H9 (cell line): Measurements from ENCODE around the gene YEATS4. TPM values are rescaled to one million over a fixed set of nuclear protein-coding genes. Genes with fewer than 3 reads are reported as not detected.

Experiments
- DNase-seq: peaks from one replicate; pipeline ENCODE4 v3.0.0-alpha.2; 2017
- H2AFZ ChIP-seq: one replicate; pipeline ENCODE4 v1.6.1; 2013; ENCODE audit warnings: mild to moderate bottlenecking, low read length, control low read depth, moderate library complexity
- H2AK5ac ChIP-seq: 2 replicates; pipeline ENCODE4 v1.6.1; 2013; ENCODE audit warnings: low read length, control low read depth, mixed read lengths; ENCODE audit not compliant: insufficient read length
- H2BK120ac ChIP-seq: one replicate; pipeline ENCODE4 v1.6.1; 2013; ENCODE audit warnings: low read depth, mild to moderate bottlenecking, low read length, control low read depth, inconsistent platforms; ENCODE audit not compliant: poor library complexity, severe bottlenecking
- H2BK12ac ChIP-seq: 2 replicates; pipeline ENCODE4 v1.6.1; 2013; ENCODE audit warnings: low read length, control low read depth, mixed read lengths, low read depth; ENCODE audit not compliant: insufficient read length
- H2BK15ac ChIP-seq: 2 replicates; pipeline ENCODE4 v1.6.1; 2013; ENCODE audit warnings: low read depth, low read length, control low read depth
- H2BK20ac ChIP-seq: one replicate; pipeline ENCODE4 v1.6.1; 2013; ENCODE audit warnings: low read depth, mild to moderate bottlenecking, low read length, control low read depth, inconsistent platforms; ENCODE audit not compliant: poor library complexity, severe bottlenecking
- H2BK5ac ChIP-seq: 2 replicates; pipeline ENCODE4 v1.6.1; 2013; ENCODE audit warnings: low read length, control low read depth, mixed read lengths; ENCODE audit not compliant: insufficient read length
- H3K14ac ChIP-seq: 2 replicates; pipeline ENCODE4 v1.6.1; 2013; ENCODE audit warnings: low read length, control low read depth; ENCODE audit not compliant: insufficient read depth
- H3K18ac ChIP-seq: 2 replicates; pipeline ENCODE4 v1.6.1; 2013; ENCODE audit warnings: low read depth, mild to moderate bottlenecking, mixed read lengths, low read length, control low read depth; ENCODE audit not compliant: insufficient read length
- H3K23ac ChIP-seq: 2 replicates; pipeline ENCODE4 v1.6.1; 2013; ENCODE audit warnings: low read length, control low read depth, mixed read lengths, low read depth; ENCODE audit not compliant: insufficient read length
- H3K23me2 ChIP-seq: 2 replicates; pipeline ENCODE4 v1.6.1; 2013; ENCODE audit warnings: low read depth, mild to moderate bottlenecking, mixed read lengths, low read length, control low read depth; ENCODE audit not compliant: insufficient read length, poor library complexity, severe bottlenecking
- H3K27ac ChIP-seq: 2 replicates; pipeline ENCODE4 v1.5.1; 2013; ENCODE audit warnings: low read length, control low read depth, mixed read lengths, low read depth; ENCODE audit not compliant: insufficient read length
- H3K27me3 ChIP-seq: 2 replicates; pipeline ENCODE4 v1.6.1; 2013; ENCODE audit warnings: low read length, control low read depth, inconsistent platforms; ENCODE audit not compliant: insufficient read depth
- H3K4ac ChIP-seq: 2 replicates; pipeline ENCODE4 v1.6.1; 2013; ENCODE audit warnings: low read depth, mild to moderate bottlenecking, control low read depth, inconsistent platforms, low read length, moderate library complexity
- H3K4me1 ChIP-seq: 2 replicates; pipeline ENCODE4 v1.6.1; 2013; ENCODE audit warnings: low read length, control low read depth, inconsistent platforms; ENCODE audit not compliant: insufficient read depth
- H3K4me2 ChIP-seq: 2 replicates; pipeline ENCODE4 v1.6.1; 2013; ENCODE audit warnings: low read length, control low read depth, mixed read lengths; ENCODE audit not compliant: insufficient read length, insufficient read depth
- H3K56ac ChIP-seq: 2 replicates; pipeline ENCODE4 v1.6.1; 2013; ENCODE audit warnings: low read depth, mild to moderate bottlenecking, mixed read lengths, low read length, control low read depth; ENCODE audit not compliant: insufficient read length
- H3K79me1 ChIP-seq: 2 replicates; pipeline ENCODE4 v1.6.1; 2013; ENCODE audit warnings: low read depth, mild to moderate bottlenecking, moderate library complexity, low read length, control low read depth, inconsistent platforms; ENCODE audit not compliant: insufficient read depth, poor library complexity, severe bottlenecking
- H3K79me2 ChIP-seq: 2 replicates; pipeline ENCODE4 v1.6.1; 2013; ENCODE audit warnings: low read length, control low read depth, inconsistent platforms; ENCODE audit not compliant: insufficient read depth
- H3K9ac ChIP-seq: 2 replicates; pipeline ENCODE4 v1.6.1; 2013; ENCODE audit warnings: low read length, control low read depth, mixed read lengths; ENCODE audit not compliant: insufficient read length; ENCODE audit errors: extremely low read depth
- H3K9me3 ChIP-seq: one replicate; pipeline ENCODE4 v1.6.1; 2013; ENCODE audit warnings: low read depth, low read length, inconsistent platforms; ENCODE audit not compliant: control insufficient read depth
- H3T11ph ChIP-seq: one replicate; pipeline ENCODE4 v1.6.1; 2013; ENCODE audit warnings: mild to moderate bottlenecking, low read length, control low read depth, inconsistent platforms
- H4K20me1 ChIP-seq: one replicate; pipeline ENCODE4 v1.6.1; 2013; ENCODE audit not compliant: control insufficient read depth, insufficient read length, insufficient read depth
- H4K5ac ChIP-seq: 2 replicates; pipeline ENCODE4 v1.6.1; 2013; ENCODE audit warnings: low read depth, mild to moderate bottlenecking, mixed read lengths, low read length, control low read depth; ENCODE audit not compliant: insufficient read length
- H4K8ac ChIP-seq: replicated peaks from 2 replicates; pipeline ENCODE4 v1.6.1; 2013; ENCODE audit warnings: low read length, control low read depth, mixed read lengths, low read depth; ENCODE audit not compliant: insufficient read length
- H4K91ac ChIP-seq: 2 replicates; pipeline ENCODE4 v1.6.1; 2013; ENCODE audit warnings: low read depth, mild to moderate bottlenecking, moderate library complexity, mixed read lengths, low read length, control low read depth; ENCODE audit not compliant: insufficient read length
- H3K27ac Mint-ChIP-seq, 3 experiments: 2 replicates in 2 of 3; 3 replicates in 1 of 3; pipeline ENCODE4 v1.8.0; 2020 to 2021; ENCODE audit warnings: mixed read lengths in 3 of 3, mild to moderate bottlenecking in 1 of 3, moderate library complexity in 1 of 3
- H3K27me3 Mint-ChIP-seq: 2 replicates; pipeline ENCODE4 v1.8.0; 2021; ENCODE audit warnings: low read depth, mild to moderate bottlenecking, moderate library complexity, mixed read lengths
- H3K36me3 Mint-ChIP-seq, 3 experiments: 2 replicates in 2 of 3; 3 replicates in 1 of 3; pipeline ENCODE4 v1.8.0; 2020 to 2021; ENCODE audit warnings: low read depth in 3 of 3, mixed read lengths in 3 of 3; ENCODE audit not compliant: insufficient read depth in 1 of 3
- H3K4me1 Mint-ChIP-seq, 2 experiments: 2 replicates each; pipeline ENCODE4 v1.8.0; 2020; ENCODE audit warnings: mixed read lengths in 2 of 2
- H3K4me3 Mint-ChIP-seq, 2 experiments: 2 replicates in 1 of 2; 3 replicates in 1 of 2; pipeline ENCODE4 v1.8.0; 2020 to 2021; ENCODE audit warnings: mild to moderate bottlenecking in 2 of 2, mixed read lengths in 2 of 2, moderate library complexity in 1 of 2
- H3K9me3 Mint-ChIP-seq, 2 experiments: 2 replicates in 1 of 2; 3 replicates in 1 of 2; pipeline ENCODE4 v1.8.0; 2020; ENCODE audit warnings: mild to moderate bottlenecking in 2 of 2, mixed read lengths in 2 of 2, moderate library complexity in 1 of 2
- CTCF ChIP-seq: fragments of 200-600 bp; sonication (generic); conservative IDR thresholded peaks from 3 replicates; pipeline ENCODE4 v1.8.0; 2021; ENCODE audit warnings: antibody characterized with exemption, mild to moderate bottlenecking
- WGBS: extraction: QIAGEN DNeasy Blood & Tissue Kit; methylation state at CpG from one replicate; pipeline ENCODE4 v1.1.7; 2013; ENCODE audit warnings: missing lambda C conversion rate, low lambda C conversion rate, mixed read lengths; ENCODE audit not compliant: insufficient read length; ENCODE audit errors: extremely low coverage; 5-methylcytosine and 5-hydroxymethylcytosine counted together
- total RNA-seq: library from RNA; stranded (reverse); gene quantifications from 2 replicates; pipeline ENCODE4 v1.2.1, GENCODE V29; 2021

The YEATS4 gene
- total RNA-seq, 1 experiment from 2014 or later = 35.6 TPM

DNA sequence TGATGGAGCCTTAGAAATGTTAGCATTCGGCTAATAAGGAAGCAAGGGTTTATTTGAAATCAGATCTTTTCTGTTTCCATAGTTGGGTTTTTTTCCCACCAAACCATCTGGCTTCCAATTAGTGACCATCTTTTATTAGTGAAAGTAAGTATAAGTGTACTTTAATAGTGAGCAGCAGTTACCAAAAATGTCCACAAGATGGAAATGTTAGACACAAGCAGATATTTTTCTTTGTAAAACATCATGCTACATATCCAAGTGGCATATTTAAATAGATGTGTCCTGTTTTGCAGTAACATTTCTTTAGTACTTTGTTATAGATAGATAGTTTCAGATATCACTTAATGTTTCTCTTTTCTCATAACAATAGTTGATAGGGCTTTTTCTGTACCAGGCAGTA is 28.8 kb downstream of the YEATS4 start:
- WGBS = no CpG with 5 or more reads among the region's 1 CpG

More for the DNA sequence above, 28.8 kb downstream of the YEATS4 start:
- Histone ChIP-seq H3K23me2 (no peaks in the 10 kb centered on the region), H2BK20ac (no peak overlapping the region), H3K79me2 (no peaks in the 10 kb centered on the region), H2BK15ac (no peak overlapping the region), H3K79me1 (no peaks in the 10 kb centered on the region), H3K27me3 (no peaks in the 10 kb centered on the region), H4K20me1 (no peaks in the 10 kb centered on the region), H3K23ac (no peak overlapping the region), H3K9me3 (no peaks in the 10 kb centered on the region), H2BK120ac (no peak overlapping the region), H3K27ac (no peak overlapping the region), H2AK5ac (no peak overlapping the region), H3T11ph (no peak overlapping the region), H2BK5ac (no peak overlapping the region), H3K4me2 (no peak overlapping the region), H3K18ac (no peak overlapping the region), H3K4me1 (no peaks in the 10 kb centered on the region), H2AFZ (no peak overlapping the region), H3K56ac (no peak overlapping the region), H4K5ac (no peak overlapping the region), H3K9ac (no peak overlapping the region), H2BK12ac (no peak overlapping the region), H4K8ac (no peak overlapping the region), H3K14ac (no peak overlapping the region), H3K4ac (no peak overlapping the region), H4K91ac (no peak overlapping the region)
- H3K9me3 Mint-ChIP-seq = no peaks in the 10 kb centered on the region
- no peak for DNase-seq
- no peak overlapping the region for H3K27ac Mint-ChIP-seq
- no peaks in the 10 kb centered on the region for H3K27me3 Mint-ChIP-seq
- TF ChIP-seq CTCF = peak; percentile 47; the same call in 2 of the 3 replicates
- H3K36me3 Mint-ChIP-seq = peaks cover 0 to 24% (median 21%) of the 10 kb centered on the region in 3 experiments; a peak in 6 of 7 replicates
- H3K4me1 Mint-ChIP-seq = no peaks in the 10 kb centered on the region
- no peak overlapping the region for H3K4me3 Mint-ChIP-seq
